ENCODE data around the gene JMJD1C.
"Not testable (repeated sequence)": the region's sequence is repeated elsewhere in the genome, so short reads cannot be mapped to it uniquely, and the experiment has no call there.

Gene JMJD1C

GRCh38 chr10:63344269-63344668 is 121.5 kb downstream of the JMJD1C start:
- DNase-seq = no peak

DNA sequence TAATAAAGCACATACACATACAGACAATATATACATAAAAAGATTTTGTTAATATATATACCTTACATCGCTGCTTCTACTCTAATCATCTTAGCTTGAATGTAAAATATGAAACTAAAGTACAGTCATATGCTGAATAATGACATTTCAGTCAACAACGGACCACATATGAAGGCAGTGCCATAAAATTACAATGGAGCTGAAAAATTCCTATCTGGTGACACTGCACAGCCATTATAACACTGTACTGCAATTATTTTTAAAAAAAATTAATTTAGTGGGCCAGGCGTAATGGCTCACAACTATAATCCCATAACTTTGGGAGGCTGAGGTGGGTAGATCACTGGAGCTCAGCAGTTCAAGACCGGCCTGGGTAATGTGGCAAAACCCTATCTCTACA is 122.3 kb downstream of the JMJD1C start:
- no peak for DNase-seq

GRCh38 chr10:63339640-63340039 is 126.1 kb downstream of the JMJD1C start:
- DNase-seq = not testable (repeated sequence)

GRCh38 chr10:63337455-63338251 is 128.1 kb downstream of the JMJD1C start:
- no peak for DNase-seq

- DNase-seq = no peak
Observed at GRCh38 chr10:63331586-63331985, 134.2 kb downstream of the JMJD1C start.

GRCh38 chr10:63324495-63324854 is 141.3 kb downstream of the JMJD1C start:
- DNase-seq = no peak

DNA sequence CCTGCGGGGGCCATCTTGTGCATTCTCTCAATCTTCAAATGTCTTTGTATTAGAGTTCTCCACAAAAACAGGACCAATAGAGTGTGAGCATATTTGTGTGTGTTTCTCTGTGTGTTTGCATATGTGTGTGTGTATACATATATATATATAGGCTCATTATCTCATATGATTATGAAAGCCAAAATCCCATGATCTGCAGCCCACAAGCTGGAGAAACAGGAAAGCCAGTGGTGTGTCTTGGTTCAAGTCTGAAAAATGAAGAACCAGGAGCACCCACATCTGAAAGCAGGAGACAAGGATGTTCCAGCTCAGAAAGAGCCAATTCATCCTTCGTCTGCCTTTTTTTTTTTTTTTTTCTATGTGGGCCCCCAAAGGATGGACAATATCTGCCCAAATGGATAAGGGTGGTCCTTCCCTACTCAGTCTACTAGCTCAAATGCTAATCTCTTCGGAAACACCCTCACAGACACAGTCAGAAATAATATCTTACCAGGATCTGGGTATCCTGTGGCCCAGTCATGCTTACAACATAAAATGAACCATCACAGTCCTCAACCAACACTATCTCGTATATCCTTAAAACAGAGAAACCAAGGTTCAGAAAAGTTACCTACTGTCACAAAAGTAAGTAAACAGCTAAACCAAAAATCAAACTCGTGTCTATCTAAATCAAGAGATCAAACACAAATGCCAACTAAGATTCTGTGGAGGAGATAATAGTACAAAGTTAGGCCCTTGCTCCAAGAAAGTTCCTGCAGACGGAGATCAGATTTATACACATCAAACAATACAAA is 141.9 kb downstream of the JMJD1C start:
- DNase-seq = no peak

DNA sequence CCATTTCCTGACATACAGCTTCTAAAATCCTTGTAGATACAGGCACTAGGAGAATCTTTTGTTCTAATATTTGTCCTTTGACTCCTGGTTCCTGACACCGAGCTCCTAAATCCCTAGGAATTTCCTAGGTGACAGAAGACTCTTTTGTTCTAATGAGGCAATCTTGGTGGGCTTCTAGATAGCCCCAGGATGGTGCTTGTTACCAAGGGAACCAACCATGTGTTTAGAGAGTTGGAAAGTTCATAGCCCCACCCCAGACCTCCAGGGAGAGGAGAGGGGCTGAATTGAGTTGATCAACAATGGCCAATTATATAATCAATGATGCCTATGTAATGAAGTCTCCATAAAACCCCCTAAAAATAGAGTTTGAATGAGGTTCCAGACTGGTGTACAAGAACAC is 145.1 kb downstream of the JMJD1C start:
- DNase-seq = no peak

DNA sequence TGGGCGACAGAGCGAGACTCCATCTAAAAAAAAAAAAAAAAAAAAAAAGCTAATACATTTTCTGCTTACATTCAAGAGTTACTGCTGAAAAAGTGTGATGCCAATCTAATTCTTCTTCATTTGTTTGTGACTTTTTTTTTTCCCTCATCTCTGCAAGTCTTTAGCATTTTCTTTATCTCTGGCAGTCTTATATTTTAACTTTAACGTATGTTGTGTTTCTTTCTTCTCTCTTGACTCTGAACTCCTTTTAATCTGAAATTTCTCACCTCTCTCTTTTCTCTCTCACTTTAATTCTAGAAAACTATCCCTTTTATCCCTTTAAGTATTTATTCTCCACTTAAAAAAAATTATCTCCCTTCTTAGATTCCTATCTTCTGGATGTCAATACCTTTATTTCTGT is 146.5 kb downstream of the JMJD1C start:
- no peak for DNase-seq

GRCh38 chr10:63318491-63318890 is 147.3 kb downstream of the JMJD1C start:
- DNase-seq = no peak

DNA sequence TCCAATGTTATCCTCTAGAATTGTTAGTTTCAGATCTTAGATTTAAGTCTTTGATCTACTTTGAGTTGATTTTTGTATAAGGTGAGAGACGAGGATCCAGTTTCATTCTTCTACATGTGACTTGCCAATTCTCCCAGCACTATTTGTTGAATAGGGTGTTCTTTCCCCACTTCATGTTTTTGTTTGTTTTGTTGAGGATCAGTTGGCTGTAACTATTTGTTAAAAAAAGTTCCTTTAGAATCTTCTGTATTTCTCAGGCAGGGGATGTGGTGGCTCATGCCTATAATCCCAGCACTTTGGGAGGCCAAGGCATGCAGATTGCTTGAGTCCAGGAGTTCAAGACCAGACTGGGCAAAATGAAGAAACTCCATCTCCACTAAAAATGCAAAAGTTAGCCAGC is 151.8 kb downstream of the JMJD1C start:
- DNase-seq = no peak

- no peak for DNase-seq
Observed at GRCh38 chr10:63313066-63313717, 152.6 kb downstream of the JMJD1C start.

DNA sequence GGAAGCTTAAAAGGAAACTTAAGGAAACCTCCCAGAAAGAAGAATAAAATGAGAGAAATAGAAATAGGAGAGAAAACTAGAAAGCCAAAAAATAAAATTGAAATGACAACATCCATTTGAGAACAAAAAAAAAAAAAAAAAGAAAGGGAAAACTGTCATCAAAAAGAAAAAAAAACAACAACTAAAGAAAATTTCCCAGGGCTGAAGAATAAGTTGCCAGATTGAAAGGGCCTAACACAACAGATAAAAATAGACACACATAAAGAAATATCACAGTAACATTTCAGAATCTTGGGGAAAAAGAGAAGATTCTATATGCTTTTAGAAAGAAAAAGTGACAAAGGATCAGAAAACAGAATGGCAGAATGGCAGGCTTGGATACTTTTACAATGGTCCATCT is 157.1 kb downstream of the JMJD1C start:
- no peak for DNase-seq

DNA sequence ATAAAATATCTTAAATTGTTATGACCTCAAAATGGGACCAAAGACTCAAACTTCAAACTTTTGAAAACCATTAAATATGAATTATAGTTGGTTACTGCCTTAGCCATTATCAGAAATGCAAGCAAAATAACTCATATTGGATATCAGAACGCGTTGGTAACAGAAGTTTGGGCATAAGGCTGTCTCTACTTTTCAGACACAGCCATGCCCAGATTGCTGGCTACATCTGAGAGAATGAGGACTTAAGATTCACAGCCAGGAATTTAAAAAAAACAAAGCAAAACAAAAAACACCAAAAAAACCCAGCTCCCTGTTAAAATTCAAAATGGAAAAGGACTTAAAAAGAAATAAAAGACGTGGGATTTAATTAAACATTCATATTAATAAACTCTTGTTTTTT is 161.6 kb downstream of the JMJD1C start:
- DNase-seq = no peak

GRCh38 chr10:63300801-63301200 is 165.0 kb downstream of the JMJD1C start:
- no peak for DNase-seq

- DNase-seq = no peak
Observed at GRCh38 chr10:63297941-63298340, 167.8 kb downstream of the JMJD1C start.

DNA sequence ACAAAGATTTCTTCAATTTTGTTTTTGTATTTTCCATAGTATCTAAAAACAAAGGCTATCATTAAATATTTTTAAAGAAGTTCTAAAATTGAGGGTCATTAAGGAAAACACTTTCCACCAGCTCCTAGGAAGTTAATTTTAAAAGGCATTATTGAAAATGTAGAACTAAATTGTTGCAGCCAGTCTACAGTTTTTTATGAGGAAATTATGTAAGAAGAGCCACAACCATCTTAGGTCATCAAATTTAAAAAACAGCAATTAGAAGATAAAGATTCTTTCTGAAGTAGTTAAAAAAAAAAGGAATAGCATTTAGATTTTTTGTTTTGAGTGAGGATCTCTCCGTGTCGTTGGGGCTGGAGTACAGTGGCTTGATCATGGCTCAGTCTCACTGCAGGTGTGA is 171.0 kb downstream of the JMJD1C start:
- no peak for DNase-seq

DNA sequence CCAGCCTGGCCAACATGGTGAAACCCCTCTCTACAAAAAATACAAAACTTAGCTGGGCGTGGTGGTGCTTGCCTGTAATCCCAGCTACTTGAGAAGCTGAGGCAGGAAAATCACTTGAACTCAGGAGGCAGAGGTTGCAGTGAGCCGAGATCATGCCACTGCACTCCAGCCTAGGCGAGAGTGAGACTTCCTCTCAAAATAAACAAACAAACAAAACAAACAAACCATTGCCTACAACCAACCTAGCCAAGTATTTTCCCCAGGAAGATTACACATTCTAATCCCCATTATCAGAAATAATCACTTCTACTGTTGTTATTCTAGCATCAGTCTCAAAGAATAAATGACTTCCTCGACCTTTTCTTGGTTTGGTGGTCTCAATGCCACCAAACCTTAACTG is 172.9 kb downstream of the JMJD1C start:
- DNase-seq = not testable (repeated sequence)

- no peak for DNase-seq
Observed at GRCh38 chr10:63288170-63288569, 177.6 kb downstream of the JMJD1C start.

DNA sequence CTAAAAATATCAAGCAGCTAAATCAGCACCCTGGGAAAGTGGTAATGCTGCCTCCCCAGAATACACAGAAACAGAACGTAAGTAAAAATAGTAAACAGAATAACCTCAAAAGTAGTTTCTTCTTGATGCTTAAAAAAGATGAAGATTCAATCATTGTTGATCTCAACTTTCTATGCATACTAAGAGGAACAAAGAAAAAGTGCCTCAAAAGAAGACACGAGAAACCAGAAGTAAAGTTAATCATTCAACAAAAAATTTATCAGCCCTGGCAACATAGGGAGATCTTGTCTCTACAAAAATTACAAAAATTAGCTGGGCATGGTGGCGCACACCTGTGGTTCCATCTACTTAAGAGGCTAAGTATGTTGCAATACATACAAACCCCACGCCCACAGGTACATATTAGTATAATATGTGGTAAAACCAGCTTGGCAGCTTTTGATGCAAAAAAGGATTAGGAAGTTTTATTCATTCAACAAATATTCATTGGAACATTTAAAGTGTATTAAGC is 179.0 kb downstream of the JMJD1C start:
- DNase-seq = no peak

DNA sequence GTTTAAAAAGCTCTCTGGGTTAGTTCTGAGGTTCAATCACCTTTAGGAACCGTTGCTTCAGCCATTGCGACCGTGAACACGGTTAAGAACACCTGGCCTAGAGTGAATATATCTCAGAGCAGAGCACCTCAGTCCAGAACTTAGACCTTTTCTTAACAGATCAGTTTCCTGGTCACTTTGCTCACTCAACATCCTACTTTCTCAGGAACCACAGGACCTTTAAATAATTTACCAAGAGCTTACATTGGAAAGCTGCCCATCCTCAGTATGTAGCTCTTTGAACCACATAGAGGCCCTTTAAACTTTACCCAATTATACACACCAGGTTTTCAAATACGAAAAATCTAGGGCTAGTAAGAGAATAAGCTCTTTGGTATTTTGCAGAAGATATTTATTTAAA is 179.4 kb downstream of the JMJD1C start:
- no peak for DNase-seq

GRCh38 chr10:63283901-63284300 is 181.9 kb downstream of the JMJD1C start:
- DNase-seq = not testable (repeated sequence)

- no peak for DNase-seq
Observed at GRCh38 chr10:63283093-63283492, 182.7 kb downstream of the JMJD1C start.

DNA sequence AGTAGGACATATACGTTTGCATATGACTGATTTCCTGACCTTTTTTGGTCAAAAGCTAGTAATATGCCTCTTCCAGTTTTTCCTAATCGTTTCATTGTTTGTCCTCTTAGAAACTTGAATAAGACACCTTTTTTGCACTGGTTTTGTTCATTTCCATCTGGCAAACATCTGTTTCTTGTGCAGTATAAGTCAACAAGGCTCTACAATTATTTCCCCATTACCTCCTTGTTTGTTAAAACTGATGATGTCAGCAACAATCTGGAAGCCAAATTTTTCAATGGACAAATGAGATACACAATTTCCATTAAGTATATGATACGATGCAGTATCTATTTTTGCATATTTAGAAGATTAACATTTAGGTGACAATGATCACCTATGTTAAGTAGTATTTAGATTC is 183.8 kb downstream of the JMJD1C start:
- no peak for DNase-seq

Data from NCI-H1105 (cell line).